Measurements from ENCODE around the gene SLC22A23.

SLC22A23 gene

DNA sequence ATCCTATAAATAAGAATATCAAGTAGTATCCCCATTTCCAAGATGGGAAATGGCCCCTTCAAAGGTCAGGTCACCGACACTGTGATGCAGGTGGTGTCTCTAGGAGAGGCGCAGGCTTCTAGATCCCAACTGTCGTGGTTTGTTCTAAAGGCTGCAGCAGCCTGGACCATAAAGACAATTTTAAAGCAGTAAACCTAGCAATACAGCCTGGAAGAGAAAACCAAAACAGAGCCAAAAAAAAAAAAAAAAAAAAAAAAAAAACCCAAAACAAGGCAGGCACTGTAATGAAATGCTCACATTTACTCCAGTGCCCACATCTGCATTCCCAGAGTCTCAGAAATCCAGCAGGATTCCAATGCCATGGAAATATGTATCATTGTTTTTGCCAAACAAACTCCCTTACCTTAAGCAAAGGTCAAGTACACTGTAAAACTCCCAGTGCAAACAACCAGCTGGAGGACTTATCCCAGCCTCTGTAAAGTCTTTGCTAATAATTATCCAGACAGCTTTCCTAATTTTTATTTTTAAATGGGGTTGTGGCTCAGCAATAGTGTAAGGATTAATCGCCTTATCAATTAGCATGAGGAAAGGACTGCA lies 99.9 kb downstream of the SLC22A23 start:
- DNase-seq = no peak

DNA sequence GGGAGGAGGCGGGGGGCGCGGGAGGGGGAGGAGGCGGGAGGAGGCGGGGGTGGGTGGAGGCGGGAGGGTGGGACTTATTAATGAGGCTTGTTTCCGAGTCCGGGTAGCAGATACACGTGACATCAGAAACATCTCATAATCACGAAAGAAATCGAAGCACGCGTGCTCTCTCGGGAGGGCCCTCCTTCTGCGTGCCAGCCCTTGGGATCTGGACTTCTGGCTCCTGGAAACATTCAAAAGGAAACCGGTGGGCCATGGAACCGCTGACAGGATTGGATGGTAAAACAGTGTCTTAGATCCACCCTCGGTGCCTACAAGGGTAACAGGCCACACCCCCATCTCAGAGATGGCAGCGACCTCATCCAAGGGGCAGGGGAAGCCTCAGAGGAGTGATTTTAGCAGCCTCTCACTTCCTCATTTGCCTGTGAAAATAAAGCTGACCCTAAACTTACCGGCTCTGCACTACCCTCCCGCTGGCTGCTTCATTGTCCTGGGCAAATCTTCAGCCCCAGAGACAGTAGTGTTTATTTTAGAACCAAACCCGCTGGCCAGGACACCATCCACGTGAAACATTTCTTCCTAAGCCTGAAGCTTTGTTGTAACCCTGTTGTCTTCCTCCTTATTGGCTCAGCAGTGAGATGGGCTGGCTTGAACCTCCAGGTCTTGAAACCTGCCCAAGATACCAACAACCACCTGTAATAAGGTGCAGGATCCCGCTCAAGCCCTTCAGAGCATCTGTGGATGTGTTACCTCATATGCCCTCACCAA lies 100.6 kb downstream of the SLC22A23 start:
- peak in 49 of 58 donors; percentile 34 to 83 (median 57) for DNase-seq

DNA sequence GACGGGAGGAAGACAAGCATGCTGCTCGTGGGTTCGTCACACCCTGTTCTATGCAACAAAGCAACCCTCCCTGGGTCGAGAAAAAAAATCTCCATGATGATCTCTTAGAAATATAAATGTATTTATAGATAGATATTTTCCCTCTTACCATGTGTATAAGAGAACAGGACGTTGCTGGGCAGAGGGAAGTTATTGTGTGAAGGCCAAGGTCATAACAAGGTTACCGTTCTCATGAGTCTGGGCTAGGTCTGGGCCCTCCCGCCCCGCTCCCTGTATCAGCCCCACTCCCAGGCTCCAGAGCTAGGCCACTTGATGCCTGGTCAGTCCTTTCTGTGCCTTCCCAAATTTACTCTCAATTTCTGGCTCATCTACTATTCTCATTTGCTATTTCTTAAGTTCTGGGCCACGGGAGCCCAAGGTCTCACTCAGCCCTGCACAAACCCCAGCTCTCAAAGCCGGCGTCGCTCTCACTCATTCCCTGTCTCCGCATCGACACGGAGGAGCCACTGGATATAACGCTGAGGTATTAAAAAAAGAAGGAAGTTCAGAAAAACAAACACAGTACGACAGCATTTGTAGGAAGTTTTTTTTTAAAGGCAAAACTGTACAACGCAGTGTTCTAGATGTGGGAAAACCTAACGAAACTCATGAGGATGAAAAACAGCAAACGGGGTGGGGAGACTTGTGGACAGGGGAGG lies 101.3 kb downstream of the SLC22A23 start:
- peak in 16 of 58 donors; percentile 16 to 66 (median 28) for DNase-seq

DNA sequence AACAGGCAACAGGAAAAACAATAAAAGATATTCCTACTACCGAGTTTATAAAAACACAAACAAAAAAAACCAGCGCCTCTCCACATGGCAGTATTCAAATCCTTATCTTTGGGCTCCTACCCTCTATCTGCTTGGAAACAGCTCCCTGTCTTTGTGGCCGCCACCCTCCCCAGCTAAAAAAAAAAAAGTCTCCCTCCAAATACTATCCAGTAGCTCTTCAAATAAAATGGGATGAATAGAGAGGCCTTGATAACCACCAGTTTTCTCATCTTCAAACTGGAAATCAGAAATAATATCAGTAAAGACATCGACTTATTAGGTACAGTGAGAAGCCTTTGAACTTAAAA lies 101.9 kb downstream of the SLC22A23 start:
- DNase-seq = no peak

DNA sequence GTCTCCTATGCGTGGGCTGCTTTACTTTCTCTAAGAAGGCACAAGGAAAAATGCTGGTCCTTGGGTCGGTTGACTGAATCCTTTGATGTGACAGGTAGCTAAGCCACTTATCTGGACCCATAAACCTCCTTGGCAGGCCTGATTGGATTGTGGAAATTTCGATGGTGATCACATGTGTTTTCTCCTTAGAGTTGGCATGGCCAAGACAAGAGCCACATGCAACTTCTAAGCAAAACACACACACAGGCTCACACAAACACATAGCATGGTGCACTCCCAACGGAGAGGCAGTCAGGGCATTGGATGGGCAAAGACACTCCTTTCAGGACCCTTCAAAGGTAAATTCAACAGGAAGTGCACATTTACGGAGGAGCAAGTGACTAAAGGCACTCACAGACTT lies 102.9 kb downstream of the SLC22A23 start:
- DNase-seq = no peak

DNA sequence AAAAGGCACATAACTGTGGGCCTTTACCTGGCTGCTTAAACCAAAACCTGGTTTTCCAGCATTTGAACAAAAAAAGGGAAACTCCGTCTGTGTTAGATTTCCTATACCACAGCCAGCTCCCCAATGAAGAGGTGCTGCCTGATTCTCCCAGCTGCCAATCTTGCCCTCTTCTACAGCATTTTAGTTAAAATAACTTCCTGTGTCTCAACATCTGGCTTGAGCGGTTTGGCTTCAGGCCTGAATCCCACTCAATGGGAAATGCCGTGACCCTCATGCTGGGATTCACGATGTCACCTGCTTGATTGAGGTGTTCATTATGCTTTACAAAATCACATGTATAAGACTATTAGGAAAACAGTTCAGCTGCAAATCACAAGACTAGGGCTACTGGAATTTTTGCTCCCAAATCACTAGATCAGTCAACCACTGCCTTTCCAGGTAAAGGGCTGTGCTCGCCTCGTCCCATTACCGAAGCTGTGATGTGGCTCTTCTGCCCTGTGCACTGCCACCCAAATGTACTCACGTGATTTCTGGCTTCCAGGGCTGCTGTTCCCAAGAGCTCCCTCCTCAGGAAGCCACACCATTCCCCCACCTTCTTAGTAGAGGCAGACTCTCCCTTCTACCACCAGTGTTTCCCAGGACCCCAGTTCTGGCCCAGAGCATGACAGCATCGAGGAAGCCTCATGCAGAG lies 103.5 kb downstream of the SLC22A23 start:
- no peak for DNase-seq

DNA sequence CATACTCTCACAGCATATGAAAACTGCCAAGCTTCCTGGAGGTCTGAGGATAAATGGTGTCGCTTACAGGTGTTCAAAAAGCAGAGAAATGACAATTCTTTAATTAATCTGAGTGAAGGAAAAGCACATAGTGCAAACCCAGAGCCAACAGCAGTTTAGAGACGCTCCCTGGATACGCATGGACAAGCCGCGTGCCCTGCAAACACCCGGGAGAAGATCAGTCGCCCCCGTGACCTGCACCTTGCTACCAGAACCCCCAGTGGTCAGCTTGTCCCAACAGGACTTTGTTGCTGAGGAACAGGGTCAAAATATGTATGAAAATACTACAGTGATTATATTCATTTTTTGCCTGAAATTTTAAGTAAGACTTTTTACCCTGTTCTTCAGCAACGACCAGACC lies 104.2 kb downstream of the SLC22A23 start:
- DNase-seq = no peak

DNA sequence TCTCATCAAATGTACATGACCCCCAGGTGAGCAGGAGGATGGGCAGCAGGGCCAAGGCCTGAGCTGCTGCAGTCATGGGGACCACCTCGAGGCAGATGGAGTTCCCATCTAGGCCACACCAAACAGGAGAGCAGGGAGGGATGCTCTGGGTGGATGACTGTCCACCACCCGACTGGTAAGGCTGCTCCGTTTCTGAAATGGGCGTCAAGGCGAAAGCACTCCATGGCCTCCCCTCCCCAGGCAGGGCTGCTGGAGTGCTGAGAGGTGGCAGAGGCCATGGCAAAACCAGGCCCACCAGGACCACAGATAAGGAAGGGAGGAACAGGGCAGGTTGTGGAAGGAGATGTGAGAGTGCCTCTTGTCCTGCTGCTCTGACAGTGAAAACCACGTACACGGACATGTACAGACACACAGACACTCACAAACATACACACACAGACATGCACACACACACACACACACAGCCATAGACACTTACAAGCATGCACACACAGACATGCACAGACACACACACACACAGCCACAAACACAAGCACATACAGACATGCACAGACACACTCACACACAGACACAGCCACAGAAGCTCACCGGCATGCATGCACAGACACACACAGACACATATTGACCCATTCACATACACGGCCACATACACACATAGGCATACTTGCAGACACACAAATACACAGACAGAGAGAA lies 104.9 kb downstream of the SLC22A23 start:
- no peak for DNase-seq

DNA sequence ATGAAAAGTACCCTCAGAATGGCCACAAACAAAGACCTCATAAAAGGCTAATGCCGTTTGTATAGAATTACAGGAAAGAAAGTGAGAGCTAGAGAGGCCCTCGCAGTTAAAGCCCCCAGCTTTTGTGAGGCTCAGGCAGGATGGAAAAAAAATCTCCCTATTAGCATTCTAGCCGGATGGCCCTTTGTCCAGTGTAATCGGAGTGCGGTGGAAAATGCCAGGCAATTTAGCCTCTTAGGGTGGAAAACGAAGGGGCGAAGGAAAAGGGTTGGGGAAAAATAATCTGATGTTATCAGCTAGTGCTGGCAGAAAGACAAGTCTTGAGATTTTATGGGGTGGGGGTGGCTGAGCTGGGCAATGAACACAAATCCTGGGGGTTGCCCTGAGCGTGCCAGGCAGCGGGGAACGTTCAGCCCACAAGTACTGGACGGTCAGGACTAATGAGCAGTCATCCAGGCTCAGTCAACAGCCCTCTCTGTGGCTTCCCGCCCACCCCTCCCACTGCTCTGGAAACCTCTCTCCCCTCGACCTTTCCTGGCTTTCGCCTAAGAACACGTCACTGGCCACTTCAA lies 105.7 kb downstream of the SLC22A23 start:
- peak in 24 of 58 donors; percentile 20 to 77 (median 50) for DNase-seq

DNA sequence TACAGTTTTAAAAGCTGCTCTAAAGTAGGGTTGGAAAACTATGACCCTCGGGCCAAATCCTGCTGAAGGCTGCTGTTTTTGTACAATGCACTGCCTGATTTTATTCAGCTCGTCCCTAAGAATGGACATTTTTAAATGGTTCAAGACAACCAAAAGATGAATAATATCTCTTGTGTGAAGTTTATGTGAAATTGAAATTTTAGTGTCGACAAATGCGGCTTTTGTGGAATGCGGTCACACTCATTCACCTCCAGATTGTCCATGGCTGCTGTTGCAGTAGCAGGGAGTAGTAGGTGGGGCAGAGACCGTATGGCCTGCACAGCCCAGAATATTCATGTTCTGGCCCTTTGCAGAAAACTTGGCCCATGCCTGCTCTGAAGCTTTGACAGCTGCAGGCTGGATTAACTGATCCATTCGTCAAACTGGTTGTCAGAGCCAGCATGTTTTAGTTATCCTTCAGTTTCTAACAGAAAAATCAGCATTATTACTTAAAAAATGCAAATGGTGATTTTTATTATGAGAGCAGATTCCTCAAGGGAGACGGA lies 106.5 kb downstream of the SLC22A23 start:
- no peak for DNase-seq

DNA sequence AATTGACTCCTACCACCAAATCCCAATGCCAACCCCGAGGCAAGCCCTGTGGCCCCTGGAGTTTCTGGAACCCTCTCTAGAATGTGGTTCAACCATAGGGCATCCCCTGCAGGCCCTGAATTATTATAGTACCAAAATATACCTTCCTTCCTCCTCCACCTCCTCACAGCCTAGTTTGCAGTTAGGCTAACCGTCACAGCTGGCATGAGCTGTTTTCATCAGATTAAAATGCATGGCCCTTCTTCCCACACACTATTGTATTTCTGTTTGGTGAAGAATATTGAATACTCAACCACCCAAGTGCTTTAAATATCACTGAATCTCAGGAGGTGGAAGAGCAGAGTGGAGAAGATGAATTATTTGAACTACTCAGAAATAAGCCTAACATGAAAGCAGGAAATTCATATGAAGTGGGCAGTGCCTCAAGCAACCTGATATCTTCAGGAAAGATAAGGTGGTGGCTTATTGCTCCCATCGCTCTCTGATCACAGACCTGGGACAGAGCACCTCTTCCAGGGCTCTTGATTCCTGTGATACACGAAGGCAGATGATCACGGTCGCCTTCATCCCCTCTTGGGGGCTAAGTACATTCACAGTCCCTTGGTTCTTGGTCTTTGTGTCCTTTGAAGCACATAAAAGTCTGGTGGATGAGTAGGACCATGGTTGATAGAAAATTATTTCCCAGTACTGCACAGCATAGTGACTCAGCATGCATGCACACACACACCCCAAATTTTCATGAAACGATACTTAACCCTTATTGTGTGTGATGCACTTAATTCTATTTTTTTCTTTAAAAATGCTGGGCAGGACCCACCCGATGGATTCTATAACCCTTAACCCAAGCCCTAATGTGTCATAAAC lies 107.2 kb downstream of the SLC22A23 start:
- no peak for DNase-seq

DNA sequence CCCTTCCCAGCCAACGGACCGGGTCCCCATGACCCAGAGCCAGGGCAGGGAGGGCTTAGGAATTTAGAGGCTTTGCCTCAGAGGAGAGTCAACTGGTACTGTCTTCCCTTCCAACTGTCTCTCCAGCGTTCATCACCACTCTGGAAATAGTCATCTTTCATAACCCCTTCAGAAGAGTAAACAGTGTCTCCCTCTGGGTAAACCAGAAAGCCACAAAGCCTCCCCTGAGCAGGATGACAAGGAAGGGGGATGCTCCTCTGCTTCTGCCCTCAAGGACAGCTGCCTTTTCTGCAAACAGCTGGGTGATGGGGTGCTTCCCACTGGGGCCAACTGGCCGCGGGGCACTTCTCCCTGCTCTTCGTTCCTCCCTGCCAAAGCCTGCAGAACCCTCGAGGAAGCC lies 108.0 kb downstream of the SLC22A23 start:
- DNase-seq = no peak

DNA sequence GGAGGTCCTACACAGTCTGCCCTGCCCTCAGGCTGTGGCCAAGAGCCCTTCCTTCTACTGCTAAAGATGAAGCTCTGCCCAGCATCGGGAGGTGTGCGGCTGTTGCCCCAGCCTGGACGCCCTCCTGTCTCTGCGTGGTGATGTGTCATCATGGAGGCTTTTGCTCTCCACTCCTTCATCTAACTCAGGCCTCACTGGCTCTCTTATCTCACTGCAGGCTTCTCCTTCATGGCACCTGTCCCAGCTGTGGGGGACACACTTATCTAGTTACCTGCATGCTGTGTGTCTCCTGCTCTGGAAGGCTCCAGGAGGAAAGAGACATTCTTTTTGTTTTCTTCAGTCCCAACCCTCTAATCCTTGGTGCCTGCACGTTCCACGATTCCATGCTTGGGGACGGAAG lies 109.0 kb downstream of the SLC22A23 start:
- no peak for DNase-seq

DNA sequence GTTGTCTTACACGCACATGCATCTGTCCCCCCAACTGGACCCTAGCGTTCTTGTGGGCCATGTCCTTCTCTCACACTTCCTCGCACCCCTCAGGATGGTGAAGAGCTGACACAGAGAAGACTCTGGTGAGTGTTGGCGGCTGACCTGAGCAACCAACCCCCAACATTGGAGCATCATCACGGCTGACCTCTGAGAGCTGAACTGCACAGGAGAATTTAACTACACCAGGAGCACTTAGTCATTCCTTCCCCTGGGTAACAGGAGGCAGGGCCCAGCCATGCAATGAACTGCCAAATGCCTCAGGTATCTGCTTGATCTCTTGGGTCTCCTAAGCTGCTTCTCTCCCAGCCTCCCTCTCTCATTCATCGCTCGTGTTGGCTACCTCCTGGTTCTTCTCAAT lies 109.6 kb downstream of the SLC22A23 start:
- no peak for DNase-seq

DNA sequence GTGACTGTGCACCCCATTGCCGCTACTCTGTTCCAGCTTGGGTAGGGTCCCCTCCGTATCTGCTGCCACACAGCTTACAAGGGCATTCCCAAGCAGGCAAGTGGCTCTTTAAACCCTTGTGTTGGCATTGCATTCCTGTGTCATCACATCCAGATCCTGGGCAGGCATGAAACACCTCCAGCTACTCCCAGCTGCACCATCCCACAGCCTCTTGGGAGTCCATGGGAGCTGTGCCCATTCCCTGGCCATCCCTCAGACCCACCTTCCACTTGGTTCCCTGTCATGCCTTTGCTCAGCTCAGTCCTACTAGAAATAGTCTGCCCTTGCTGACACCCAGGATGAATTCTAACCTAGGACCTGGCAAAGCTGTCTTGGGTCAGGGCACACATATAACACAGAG lies 110.4 kb downstream of the SLC22A23 start:
- DNase-seq = no peak

DNA sequence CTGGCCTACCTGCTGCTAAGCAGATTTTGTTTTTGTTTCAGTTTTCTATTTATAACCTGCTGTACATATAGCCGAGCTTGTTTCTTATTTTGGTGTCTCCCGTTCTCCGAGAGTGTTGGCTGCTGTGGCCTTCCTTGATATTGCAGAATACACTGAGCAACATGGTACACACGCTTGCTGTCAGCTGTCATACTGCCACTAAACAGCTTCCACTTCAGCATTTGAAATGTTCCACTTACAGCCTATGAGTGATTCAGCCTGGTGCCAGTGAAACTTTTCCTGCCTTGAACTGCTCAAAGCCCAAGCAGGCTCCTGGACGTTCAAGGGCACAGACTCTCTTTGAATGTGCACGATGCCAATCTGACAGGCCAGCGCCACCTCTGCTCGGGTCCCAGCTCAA lies 111.0 kb downstream of the SLC22A23 start:
- peak in 1 of 58 donors; percentile 35 for DNase-seq

DNA sequence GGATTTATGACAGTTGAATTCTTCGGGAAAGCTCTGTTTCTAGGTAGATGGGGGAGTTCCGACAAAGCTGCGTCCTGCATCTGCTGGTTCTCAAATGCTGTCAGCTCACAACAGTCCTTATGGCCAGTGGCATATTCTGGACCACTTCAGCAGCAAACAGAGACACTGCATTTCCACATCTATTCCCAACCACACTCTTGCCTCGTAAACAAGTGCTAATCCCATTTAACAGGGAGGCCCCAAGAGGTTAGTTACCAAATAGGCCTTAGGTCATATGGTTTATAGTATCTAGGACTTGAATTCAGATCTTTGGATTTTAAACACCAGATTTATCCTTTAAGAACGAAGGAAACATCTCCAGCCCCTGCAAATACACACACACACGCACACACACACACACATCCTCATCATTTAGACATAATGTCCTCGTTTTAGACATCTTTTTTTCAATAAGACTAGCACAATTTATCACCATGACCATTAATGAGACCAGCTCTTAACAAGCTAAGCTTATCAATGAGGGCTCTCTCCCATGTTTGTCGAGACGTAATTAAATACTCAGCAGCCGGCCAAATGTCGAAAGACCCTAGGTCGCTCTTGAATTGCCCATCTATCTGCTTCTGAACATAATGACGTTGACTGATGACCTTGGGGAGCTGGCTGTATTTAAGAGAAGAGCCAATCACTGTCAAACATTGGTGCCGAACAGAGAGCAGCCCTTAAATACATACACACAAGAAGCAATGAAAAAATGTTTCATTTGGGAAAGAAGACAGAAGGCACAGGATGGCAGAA lies 113.6 kb downstream of the SLC22A23 start:
- no peak for DNase-seq

DNA sequence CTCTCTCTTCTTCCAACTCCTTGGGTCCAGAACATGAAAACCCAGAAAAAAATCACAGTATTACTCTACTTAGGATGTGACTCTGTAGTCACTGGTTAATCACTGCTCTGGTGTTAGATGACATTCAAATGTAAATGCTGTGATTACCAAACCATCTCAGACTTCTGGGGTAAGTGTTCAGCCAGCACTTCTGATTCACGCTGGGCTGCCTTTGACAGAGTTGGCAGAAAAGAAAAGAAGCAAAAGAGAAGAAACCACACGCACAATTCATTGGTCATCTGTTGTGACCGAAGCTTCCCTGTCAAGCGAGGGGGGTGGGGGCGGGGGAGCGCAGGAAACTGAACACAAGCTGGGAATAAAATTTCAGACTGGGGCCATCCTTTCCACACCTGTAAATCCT lies 115.4 kb downstream of the SLC22A23 start:
- DNase-seq = peak in 32 of 58 donors; percentile 17 to 75 (median 32)

DNA sequence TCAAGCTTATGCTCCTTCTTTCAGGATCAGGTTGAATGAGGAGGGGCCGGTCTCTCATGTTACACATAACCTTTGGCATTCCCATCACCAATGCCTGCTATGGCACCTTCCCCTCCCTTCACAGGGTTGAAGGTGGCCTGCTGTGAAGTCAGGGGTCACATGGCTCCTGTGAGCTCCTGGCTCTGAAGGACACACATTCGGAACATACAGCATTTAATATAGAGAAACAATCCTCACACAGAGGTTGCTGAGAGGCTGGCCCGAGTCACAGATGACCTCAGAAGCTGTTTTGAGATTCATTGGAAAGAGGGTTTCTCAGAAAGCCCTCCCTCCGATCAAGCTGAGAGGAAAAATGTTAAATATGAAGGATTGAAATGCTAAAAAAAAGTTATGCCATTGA lies 116.0 kb downstream of the SLC22A23 start:
- DNase-seq = peak in 1 of 58 donors; percentile 18

Data from anterior cingulate cortex (tissue), 58 donors.